Liver (tissue), 9 donors: ENCODE results near the gene RPS6KA2. TPM values are rescaled to one million over a fixed set of nuclear protein-coding genes. Genes with fewer than 3 reads are reported as not detected.

Experiments used
- DNase-seq: peaks from one replicate; pipeline ENCODE4 v3.0.0-alpha.2; 2017; ENCODE audit warnings: low spot score
- H3K27ac ChIP-seq, 2 donors: one replicate each; pipeline ENCODE4 v1.7.0; 2013; ENCODE audit warnings: inconsistent platforms in 2 of 2, low read length in 2 of 2, control low read depth in 1 of 2, low read depth in 1 of 2, mild to moderate bottlenecking in 1 of 2
- H3K27me3 ChIP-seq, 4 donors: one replicate each; pipeline versions ENCODE4 v1.6.1 to v1.7.0; 2013; ENCODE audit warnings: low read length in 3 of 4, inconsistent platforms in 1 of 4, mild to moderate bottlenecking in 1 of 4, moderate library complexity in 1 of 4; ENCODE audit not compliant: control insufficient read depth in 4 of 4, insufficient read depth in 4 of 4
- H3K36me3 ChIP-seq, 4 donors: one replicate each; pipeline versions ENCODE4 v1.6.1 to v1.7.0; 2013; ENCODE audit warnings: low read length in 3 of 4, mild to moderate bottlenecking in 3 of 4, low read depth in 1 of 4, moderate library complexity in 1 of 4; ENCODE audit not compliant: control insufficient read depth in 4 of 4, insufficient read depth in 3 of 4
- H3K4me1 ChIP-seq, 4 donors: one replicate each; pipeline versions ENCODE4 v1.6.1 to v1.7.0; 2013; ENCODE audit warnings: low read length in 3 of 4, mild to moderate bottlenecking in 3 of 4, moderate library complexity in 1 of 4; ENCODE audit not compliant: control insufficient read depth in 4 of 4, insufficient read depth in 4 of 4
- H3K4me3 ChIP-seq, 3 donors: one replicate each; pipeline versions ENCODE4 v1.6.1 to v1.7.0; 2013; ENCODE audit warnings: low read length in 3 of 3, control low read depth in 1 of 3, low read depth in 1 of 3, mild to moderate bottlenecking in 1 of 3
- H3K9ac ChIP-seq, 2 donors: one replicate each; pipeline ENCODE4 v1.7.0; 2013; ENCODE audit warnings: low read length in 2 of 2, mild to moderate bottlenecking in 2 of 2, moderate library complexity in 2 of 2, control low read depth in 1 of 2, low read depth in 1 of 2
- H3K9me3 ChIP-seq, 4 donors: one replicate each; pipeline versions ENCODE4 v1.6.1 to v1.7.0; 2013; ENCODE audit warnings: low read length in 3 of 4; ENCODE audit not compliant: control insufficient read depth in 4 of 4
- EGR1 ChIP-seq, 2 donors: IDR thresholded peaks; 2 replicates each; pipeline ENCODE4 v1.6.1; 2016 to 2018; ENCODE audit warnings: antibody characterized with exemption in 2 of 2, low read depth in 2 of 2
- FOXA1 ChIP-seq: IDR thresholded peaks from 2 replicates; pipeline ENCODE4 v1.6.1; 2016; ENCODE audit warnings: antibody characterized with exemption
- FOXA2 ChIP-seq: IDR thresholded peaks from 2 replicates; pipeline ENCODE4 v1.6.1; 2016; ENCODE audit warnings: antibody characterized with exemption
- GABPA ChIP-seq, 2 donors: IDR thresholded peaks in 1 of 2; conservative IDR thresholded peaks in 1 of 2; 2 replicates each; pipeline ENCODE4 v1.6.1; 2016; ENCODE audit warnings: antibody characterized with exemption in 2 of 2, mild to moderate bottlenecking in 1 of 2, moderate library complexity in 1 of 2
- HNF4A ChIP-seq, 2 donors: conservative IDR thresholded peaks; 2 replicates each; pipeline ENCODE4 v1.6.1; 2016; ENCODE audit warnings: antibody characterized with exemption in 2 of 2, mild to moderate bottlenecking in 2 of 2
- HNF4G ChIP-seq: IDR thresholded peaks from 2 replicates; pipeline ENCODE4 v1.6.1; 2016; ENCODE audit warnings: antibody characterized with exemption
- JUND ChIP-seq, 2 donors: IDR thresholded peaks; 2 replicates each; pipeline ENCODE4 v1.6.1; 2016; ENCODE audit warnings: antibody characterized with exemption in 2 of 2
- NR2F2 ChIP-seq: IDR thresholded peaks from 2 replicates; pipeline ENCODE4 v1.6.1; 2016; ENCODE audit warnings: antibody characterized with exemption
- RAD21 ChIP-seq, 2 donors: IDR thresholded peaks; 2 replicates each; pipeline ENCODE4 v1.6.1; 2016; ENCODE audit warnings: antibody characterized with exemption in 2 of 2, mild to moderate bottlenecking in 2 of 2
- RXRA ChIP-seq, 2 donors: IDR thresholded peaks; 2 replicates each; pipeline ENCODE4 v1.6.1; 2017 to 2018; ENCODE audit warnings: antibody characterized with exemption in 2 of 2, mild to moderate bottlenecking in 1 of 2
- SP1 ChIP-seq: IDR thresholded peaks from 2 replicates; pipeline ENCODE4 v1.6.1; 2018; ENCODE audit warnings: antibody characterized with exemption, mild to moderate bottlenecking
- TAF1 ChIP-seq: conservative IDR thresholded peaks from 2 replicates; pipeline ENCODE4 v1.6.1; 2016; ENCODE audit warnings: antibody characterized with exemption, mild to moderate bottlenecking
- YY1 ChIP-seq: IDR thresholded peaks from 2 replicates; pipeline ENCODE4 v1.6.1; 2016; ENCODE audit warnings: antibody characterized with exemption, mild to moderate bottlenecking
- WGBS: extraction: QIAGEN DNeasy Blood & Tissue Kit; methylation state at CpG from one replicate; pipeline ENCODE4 v1.1.7; 2013; 5-methylcytosine and 5-hydroxymethylcytosine counted together
- polyA plus RNA-seq, 2 donors: library from polyadenylated mRNA; stranded (reverse) in 1 of 2; unstranded in 1 of 2; fragments of 200-250 nt in 1 of 2; fragments of >200 nt in 1 of 2; fragmentation: Nextera tagmentation in 1 of 2; extraction: Ambion mirVana in 1 of 2; gene quantifications; one replicate each; pipeline versions ENCODE4 v1.2.1 to v1.2.3, GENCODE V29; 2013 to 2015
- total RNA-seq, 2 donors: library from RNA; depleted of rRNA; stranded (reverse); fragments of >200 nt; gene quantifications; one replicate each; pipeline ENCODE4 v1.2.3, GENCODE V29; 2014
- TF ChIP-seq, protein P1 (sequence below): IDR thresholded peaks from 2 replicates; pipeline ENCODE4 v1.6.1; 2016; ENCODE audit warnings: antibody characterized with exemption, mild to moderate bottlenecking
- TF ChIP-seq, protein P2 (sequence below): IDR thresholded peaks from 2 replicates; pipeline ENCODE4 v1.6.1; 2016; ENCODE audit warnings: antibody characterized with exemption
- TF ChIP-seq, protein P3 (sequence below): IDR thresholded peaks from 2 replicates; pipeline ENCODE4 v1.6.1; 2016; ENCODE audit warnings: antibody characterized with exemption
- TF ChIP-seq, protein P4 (sequence below): IDR thresholded peaks from 2 replicates; pipeline ENCODE4 v1.6.1; 2016; ENCODE audit warnings: antibody characterized with exemption
- TF ChIP-seq, protein P5 (sequence below): fragments of 150-350 bp; IDR thresholded peaks from 2 replicates; pipeline ENCODE4 v1.5.1; 2017; ENCODE audit warnings: improper control_type of control experiment, low read depth, low read length; ENCODE audit not compliant: missing input control
- donor health status: healthy.
- donor health status: healthy.
- donor health status: healthy.
- donor health status: healthy.
- donor health status: healthy.

The RPS6KA2 gene
- total and polyA plus RNA-seq, 4 donors = 2.5 to 9.0 (median 5.0) TPM

DNA sequence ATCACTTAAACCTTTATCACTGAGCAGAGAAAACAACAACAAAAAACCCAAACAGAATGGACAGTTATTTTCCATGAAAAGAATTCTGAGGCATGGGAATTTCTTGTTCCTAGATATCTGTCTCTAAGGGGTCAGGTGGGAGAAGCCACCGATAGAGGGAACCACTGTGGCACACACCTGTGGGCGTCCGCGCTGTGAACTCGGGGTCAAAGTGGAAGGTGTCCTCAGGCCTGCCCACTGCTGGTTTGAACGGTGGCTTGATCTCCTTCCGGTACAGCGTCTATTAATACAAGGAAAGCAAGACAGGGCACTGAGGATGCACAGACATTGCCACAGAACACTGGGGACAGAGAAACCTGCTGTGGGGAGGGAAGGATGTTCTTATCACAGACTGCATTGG, 167.8 kb downstream of the RPS6KA2 start:
- WGBS = 97% methylated on average over 8 of the region's 8 CpGs
- TF ChIP-seq FOXA1 (no peak), HNF4G (no peak), GABPA (IDR thresholded peaks at IDR 0.05 in 1 of 2, conservative IDR thresholded peaks at IDR 0.05 in 1 of 2) (no peak), RAD21 (IDR thresholded peaks at IDR 0.05) (no peak), NR2F2 (no peak), FOXA2 (no peak), EGR1 (IDR thresholded peaks at IDR 0.05; ENCODE audit: low read depth in 2 of 2) (no peak), JUND (IDR thresholded peaks at IDR 0.05) (no peak), HNF4A (conservative IDR thresholded peaks at IDR 0.05) (no peak), SP1 (no peak), YY1 (no peak), RXRA (IDR thresholded peaks at IDR 0.05) (no peak), TAF1 (no peak)
- TF ChIP-seq, protein P1, sequence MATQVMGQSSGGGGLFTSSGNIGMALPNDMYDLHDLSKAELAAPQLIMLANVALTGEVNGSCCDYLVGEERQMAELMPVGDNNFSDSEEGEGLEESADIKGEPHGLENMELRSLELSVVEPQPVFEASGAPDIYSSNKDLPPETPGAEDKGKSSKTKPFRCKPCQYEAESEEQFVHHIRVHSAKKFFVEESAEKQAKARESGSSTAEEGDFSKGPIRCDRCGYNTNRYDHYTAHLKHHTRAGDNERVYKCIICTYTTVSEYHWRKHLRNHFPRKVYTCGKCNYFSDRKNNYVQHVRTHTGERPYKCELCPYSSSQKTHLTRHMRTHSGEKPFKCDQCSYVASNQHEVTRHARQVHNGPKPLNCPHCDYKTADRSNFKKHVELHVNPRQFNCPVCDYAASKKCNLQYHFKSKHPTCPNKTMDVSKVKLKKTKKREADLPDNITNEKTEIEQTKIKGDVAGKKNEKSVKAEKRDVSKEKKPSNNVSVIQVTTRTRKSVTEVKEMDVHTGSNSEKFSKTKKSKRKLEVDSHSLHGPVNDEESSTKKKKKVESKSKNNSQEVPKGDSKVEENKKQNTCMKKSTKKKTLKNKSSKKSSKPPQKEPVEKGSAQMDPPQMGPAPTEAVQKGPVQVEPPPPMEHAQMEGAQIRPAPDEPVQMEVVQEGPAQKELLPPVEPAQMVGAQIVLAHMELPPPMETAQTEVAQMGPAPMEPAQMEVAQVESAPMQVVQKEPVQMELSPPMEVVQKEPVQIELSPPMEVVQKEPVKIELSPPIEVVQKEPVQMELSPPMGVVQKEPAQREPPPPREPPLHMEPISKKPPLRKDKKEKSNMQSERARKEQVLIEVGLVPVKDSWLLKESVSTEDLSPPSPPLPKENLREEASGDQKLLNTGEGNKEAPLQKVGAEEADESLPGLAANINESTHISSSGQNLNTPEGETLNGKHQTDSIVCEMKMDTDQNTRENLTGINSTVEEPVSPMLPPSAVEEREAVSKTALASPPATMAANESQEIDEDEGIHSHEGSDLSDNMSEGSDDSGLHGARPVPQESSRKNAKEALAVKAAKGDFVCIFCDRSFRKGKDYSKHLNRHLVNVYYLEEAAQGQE = no peak
- TF ChIP-seq, protein P2, sequence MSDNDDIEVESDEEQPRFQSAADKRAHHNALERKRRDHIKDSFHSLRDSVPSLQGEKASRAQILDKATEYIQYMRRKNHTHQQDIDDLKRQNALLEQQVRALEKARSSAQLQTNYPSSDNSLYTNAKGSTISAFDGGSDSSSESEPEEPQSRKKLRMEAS = no peak
- TF ChIP-seq, protein P3, sequence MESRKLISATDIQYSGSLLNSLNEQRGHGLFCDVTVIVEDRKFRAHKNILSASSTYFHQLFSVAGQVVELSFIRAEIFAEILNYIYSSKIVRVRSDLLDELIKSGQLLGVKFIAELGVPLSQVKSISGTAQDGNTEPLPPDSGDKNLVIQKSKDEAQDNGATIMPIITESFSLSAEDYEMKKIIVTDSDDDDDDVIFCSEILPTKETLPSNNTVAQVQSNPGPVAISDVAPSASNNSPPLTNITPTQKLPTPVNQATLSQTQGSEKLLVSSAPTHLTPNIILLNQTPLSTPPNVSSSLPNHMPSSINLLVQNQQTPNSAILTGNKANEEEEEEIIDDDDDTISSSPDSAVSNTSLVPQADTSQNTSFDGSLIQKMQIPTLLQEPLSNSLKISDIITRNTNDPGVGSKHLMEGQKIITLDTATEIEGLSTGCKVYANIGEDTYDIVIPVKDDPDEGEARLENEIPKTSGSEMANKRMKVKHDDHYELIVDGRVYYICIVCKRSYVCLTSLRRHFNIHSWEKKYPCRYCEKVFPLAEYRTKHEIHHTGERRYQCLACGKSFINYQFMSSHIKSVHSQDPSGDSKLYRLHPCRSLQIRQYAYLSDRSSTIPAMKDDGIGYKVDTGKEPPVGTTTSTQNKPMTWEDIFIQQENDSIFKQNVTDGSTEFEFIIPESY = no peak
- TF ChIP-seq, protein P4, sequence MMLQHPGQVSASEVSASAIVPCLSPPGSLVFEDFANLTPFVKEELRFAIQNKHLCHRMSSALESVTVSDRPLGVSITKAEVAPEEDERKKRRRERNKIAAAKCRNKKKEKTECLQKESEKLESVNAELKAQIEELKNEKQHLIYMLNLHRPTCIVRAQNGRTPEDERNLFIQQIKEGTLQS = no peak
- TF ChIP-seq, protein P5, sequence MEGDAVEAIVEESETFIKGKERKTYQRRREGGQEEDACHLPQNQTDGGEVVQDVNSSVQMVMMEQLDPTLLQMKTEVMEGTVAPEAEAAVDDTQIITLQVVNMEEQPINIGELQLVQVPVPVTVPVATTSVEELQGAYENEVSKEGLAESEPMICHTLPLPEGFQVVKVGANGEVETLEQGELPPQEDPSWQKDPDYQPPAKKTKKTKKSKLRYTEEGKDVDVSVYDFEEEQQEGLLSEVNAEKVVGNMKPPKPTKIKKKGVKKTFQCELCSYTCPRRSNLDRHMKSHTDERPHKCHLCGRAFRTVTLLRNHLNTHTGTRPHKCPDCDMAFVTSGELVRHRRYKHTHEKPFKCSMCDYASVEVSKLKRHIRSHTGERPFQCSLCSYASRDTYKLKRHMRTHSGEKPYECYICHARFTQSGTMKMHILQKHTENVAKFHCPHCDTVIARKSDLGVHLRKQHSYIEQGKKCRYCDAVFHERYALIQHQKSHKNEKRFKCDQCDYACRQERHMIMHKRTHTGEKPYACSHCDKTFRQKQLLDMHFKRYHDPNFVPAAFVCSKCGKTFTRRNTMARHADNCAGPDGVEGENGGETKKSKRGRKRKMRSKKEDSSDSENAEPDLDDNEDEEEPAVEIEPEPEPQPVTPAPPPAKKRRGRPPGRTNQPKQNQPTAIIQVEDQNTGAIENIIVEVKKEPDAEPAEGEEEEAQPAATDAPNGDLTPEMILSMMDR = no peak
- no peak overlapping the region for H3K9ac ChIP-seq
- no peak for DNase-seq
- H3K9me3 ChIP-seq = no peaks in the 10 kb centered on the region
- no peak overlapping the region for H3K4me3 ChIP-seq
- no peaks in the 10 kb centered on the region for H3K27me3 ChIP-seq
- peaks cover 0 to 6% (median 2%) of the 10 kb centered on the region in 4 donors for H3K36me3 ChIP-seq
- no peak overlapping the region for H3K27ac ChIP-seq
- no peaks in the 10 kb centered on the region for H3K4me1 ChIP-seq
